Body of pancreas (tissue), 4 donors: ENCODE results near the gene SNX1. TPM values are rescaled to one million over a fixed set of nuclear protein-coding genes. Genes with fewer than 3 reads are reported as not detected.

Source experiments
- ATAC-seq: fragments of 150-250 bp; one replicate; pipeline ENCODE4 v1.9.1; 2016
- DNase-seq, 4 donors: peaks; one replicate each; pipeline ENCODE4 v3.0.0-alpha.2; 2019
- H3K27ac ChIP-seq, 4 donors: fragments of 200-600 bp; sonication (generic); 1 replicate in 3 of 4; 2 replicates in 1 of 4; pipeline versions ENCODE4 v1.5.1 to v1.6.1; 2016 to 2019; ENCODE audit warnings: mild to moderate bottlenecking in 1 of 4, mixed read lengths in 1 of 4, moderate library complexity in 1 of 4
- H3K27me3 ChIP-seq, 2 donors: fragments of 200-600 bp; sonication (generic); one replicate each; pipeline ENCODE4 v1.6.0; 2016; ENCODE audit warnings: mild to moderate bottlenecking in 1 of 2
- H3K36me3 ChIP-seq, 2 donors: fragments of 200-600 bp; sonication (generic); replicated peaks in 1 of 2; 2 replicates each; pipeline ENCODE4 v1.5.1; 2016; ENCODE audit warnings: low read depth in 2 of 2; ENCODE audit not compliant: insufficient read depth in 1 of 2
- H3K4me1 ChIP-seq: fragments of 200-600 bp; sonication (generic); one replicate; pipeline ENCODE4 v1.6.0; 2016
- H3K4me3 ChIP-seq, 2 donors: fragments of 200-600 bp; sonication (generic); 1 replicate in 1 of 2; 2 replicates in 1 of 2; pipeline ENCODE4 v1.5.1; 2016 to 2019
- H3K9me3 ChIP-seq, 3 donors: fragments of 200-600 bp; sonication (generic); 1 replicate in 2 of 3; 2 replicates in 1 of 3; pipeline ENCODE4 v1.5.1; 2016
- CTCF ChIP-seq, 7 experiments: fragments of 450-650 bp in 4 of 7; fragments of 200-600 bp in 3 of 7; sonication (generic) in 3 of 7; IDR thresholded peaks; one replicate each; pipeline ENCODE4 v1.5.1; 2016 to 2019; ENCODE audit warnings: antibody characterized with exemption in 7 of 7
- POLR2A ChIP-seq, 3 donors: fragments of 450-650 bp; IDR thresholded peaks; one replicate each; pipeline ENCODE4 v1.6.1; 2016; ENCODE audit warnings: antibody characterized with exemption in 3 of 3, mild to moderate bottlenecking in 2 of 3
- WGBS, 2 donors: methylation state at CpG; one replicate each; pipeline ENCODE4 v1.1.5; 2017; 5-methylcytosine and 5-hydroxymethylcytosine counted together
- intact Hi-C: fragments of 100-400 bp; cut with DNase I; formaldehyde crosslinking; loops from one replicate; pipeline ENCODE4 v1.15.1; 2023
- total RNA-seq, 2 donors: library from RNA; depleted of rRNA; stranded (reverse); fragments of >200 nt; gene quantifications; one replicate each; pipeline ENCODE4 v1.1.0, GENCODE V29; 2016

Gene SNX1
- total RNA-seq, 2 donors from 2014 or later, result 26.7 to 27.4 TPM

DNA sequence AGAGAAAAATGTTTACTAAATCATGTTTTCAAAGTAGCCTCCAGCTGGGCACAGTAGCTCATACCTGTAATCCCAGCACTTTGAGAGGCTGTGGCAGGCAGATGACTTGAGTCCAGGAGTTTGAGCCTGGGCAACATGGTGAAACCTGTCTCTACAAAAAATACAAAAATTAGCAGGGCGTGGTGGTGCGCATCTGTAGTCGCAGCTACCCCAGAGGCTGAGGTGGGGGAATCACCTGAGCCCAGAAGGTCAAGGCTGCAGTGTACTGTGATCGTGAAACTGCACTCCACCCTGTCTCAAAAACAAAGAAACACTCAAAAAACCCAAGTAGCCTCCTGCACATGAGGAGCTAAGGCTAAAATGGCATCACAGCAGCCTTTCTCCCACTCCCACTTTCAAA lies 68.7 kb downstream of the SNX1 start:
- H3K9me3 ChIP-seq, result no peaks in the 10 kb centered on the region
- no peak overlapping the region for H3K4me3 ChIP-seq
- ATAC-seq (no peak), DNase-seq (no peak)
- WGBS, 2 donors, result 90% methylated on average over 4 of the region's 4 CpGs
- intact Hi-C loops, result no loop called here
- no peak for TF ChIP-seq POLR2A (IDR thresholded peaks at IDR 0.05)
- no peak for TF ChIP-seq CTCF (IDR thresholded peaks at IDR 0.05)
- H3K27me3 ChIP-seq, result no peaks in the 10 kb centered on the region
- H3K4me1 ChIP-seq, result peaks cover 37% of the 10 kb centered on the region
- H3K27ac ChIP-seq, result no peak overlapping the region
- H3K36me3 ChIP-seq, result peaks cover 8 to 9% of the 10 kb centered on the region in 2 donors

- ATAC-seq, result no peak
- 91 to 93% methylated on average over 5 of the region's 5 CpGs for WGBS, 2 donors
- H3K4me1 ChIP-seq, result peaks cover 18% of the 10 kb centered on the region
- H3K36me3 ChIP-seq, result no peaks in the 10 kb centered on the region
- H3K9me3 ChIP-seq, result no peaks in the 10 kb centered on the region
- H3K27me3 ChIP-seq, result no peaks in the 10 kb centered on the region
- TF ChIP-seq POLR2A (IDR thresholded peaks at IDR 0.05), result no peak
- H3K4me3 ChIP-seq, result no peak overlapping the region
- intact Hi-C loops, result no loop called here
- H3K27ac ChIP-seq, result no peak overlapping the region
- no peak for DNase-seq
Measured at GRCh38 chr15:64166102-64166890, 70.5 kb downstream of the SNX1 start.

DNA sequence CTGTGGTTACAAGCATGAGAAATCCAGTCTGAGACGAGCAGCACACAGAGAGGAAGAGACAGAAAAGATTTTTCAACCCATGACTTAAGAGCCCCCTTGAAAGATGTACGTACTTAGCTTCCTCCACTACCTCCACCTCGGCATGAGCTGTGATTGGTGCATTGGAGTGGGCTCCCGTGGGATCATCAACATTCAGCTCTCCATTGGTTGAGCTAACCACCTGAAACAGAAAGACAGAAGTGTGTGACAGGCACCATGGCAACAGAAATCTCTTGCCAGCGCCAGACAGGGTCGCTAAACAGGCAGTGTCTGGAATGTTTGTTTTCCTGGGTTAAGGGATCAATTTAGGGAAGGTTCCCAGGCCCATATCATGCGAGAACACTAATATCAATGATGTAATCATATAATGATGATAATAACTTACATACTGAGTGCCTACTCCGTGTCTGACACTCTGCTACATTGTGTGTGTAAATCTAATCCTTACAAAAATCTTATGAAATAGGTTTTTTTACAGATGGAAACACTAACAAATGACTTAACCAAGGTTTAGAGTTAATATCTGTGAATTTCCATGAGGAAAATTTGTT lies 84.5 kb downstream of the SNX1 start:
- H3K4me3 ChIP-seq, result no peak overlapping the region
- H3K36me3 ChIP-seq, result no peaks in the 10 kb centered on the region
- TF ChIP-seq CTCF (IDR thresholded peaks at IDR 0.05), result no peak
- no peak for TF ChIP-seq POLR2A (IDR thresholded peaks at IDR 0.05)
- ATAC-seq, result peak; percentile 56
- no peak overlapping the region for H3K27ac ChIP-seq
- DNase-seq, result peak in 1 of 4 donors; percentile 17
- peaks cover 4% of the 10 kb centered on the region for H3K4me1 ChIP-seq
- no peaks in the 10 kb centered on the region for H3K27me3 ChIP-seq
- H3K9me3 ChIP-seq, result no peaks in the 10 kb centered on the region
- WGBS, 2 donors, result 52 to 58% methylated on average over 8 of the region's 8 CpGs
- intact Hi-C loops, result no loop called here

- no peak overlapping the region for H3K4me3 ChIP-seq
- peaks cover 4% of the 10 kb centered on the region for H3K4me1 ChIP-seq
- 80 to 83% methylated on average over 4 of the region's 4 CpGs for WGBS, 2 donors
- no peaks in the 10 kb centered on the region for H3K36me3 ChIP-seq
- H3K27ac ChIP-seq, result no peak overlapping the region
- H3K9me3 ChIP-seq, result no peaks in the 10 kb centered on the region
- TF ChIP-seq POLR2A (IDR thresholded peaks at IDR 0.05), result no peak
- no peak for TF ChIP-seq CTCF (IDR thresholded peaks at IDR 0.05)
- no peaks in the 10 kb centered on the region for H3K27me3 ChIP-seq
- DNase-seq, result no peak
- ATAC-seq, result no peak
- intact Hi-C loops, result no loop called here
Measured at GRCh38 chr15:64182859-64183370, 87.1 kb downstream of the SNX1 start.

DNA sequence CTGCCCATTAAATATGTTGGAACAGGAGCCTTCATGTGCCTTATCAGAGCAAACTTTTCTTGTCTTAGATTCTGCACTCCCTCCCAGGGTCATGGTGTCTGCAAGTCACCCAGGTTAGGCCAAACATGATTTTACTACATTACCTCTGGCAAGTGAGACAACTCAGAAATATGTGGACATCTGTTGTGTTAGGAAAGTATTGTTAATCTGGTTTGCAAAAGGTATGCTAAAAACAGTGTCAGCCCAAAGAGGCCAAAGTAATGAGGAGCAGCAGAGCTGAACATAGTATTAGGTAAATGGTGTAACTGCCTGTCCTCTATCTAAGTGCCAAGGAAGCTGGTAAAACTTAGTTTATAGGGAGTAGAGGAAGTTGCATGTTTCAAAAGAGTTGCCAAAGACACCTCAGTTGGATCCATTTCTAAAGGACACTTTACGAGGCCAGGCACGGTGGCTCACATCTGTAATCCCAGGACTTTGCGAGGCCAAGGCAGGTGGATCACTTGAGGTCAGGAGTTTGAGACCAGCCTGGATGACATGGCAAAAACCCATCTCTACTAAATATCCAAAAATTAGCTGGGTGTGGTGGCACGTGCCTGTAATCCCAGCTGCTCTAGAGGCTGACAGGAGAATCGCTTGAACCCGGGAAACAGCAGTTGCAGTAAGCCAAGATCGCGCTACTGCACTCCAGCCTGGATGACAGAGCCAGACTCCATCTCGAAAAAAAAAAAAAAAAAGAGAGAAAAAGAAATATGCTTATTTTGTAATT lies 89.5 kb downstream of the SNX1 start:
- DNase-seq, result no peak
- TF ChIP-seq CTCF (IDR thresholded peaks at IDR 0.05) (no peak), POLR2A (IDR thresholded peaks at IDR 0.05) (no peak)
- no peaks in the 10 kb centered on the region for H3K4me1 ChIP-seq
- ATAC-seq, result no peak
- 90 to 94% methylated on average over 9 of the region's 9 CpGs for WGBS, 2 donors
- no peaks in the 10 kb centered on the region for H3K27me3 ChIP-seq
- no peak overlapping the region for H3K4me3 ChIP-seq
- intact Hi-C loops, result no loop called here
- no peaks in the 10 kb centered on the region for H3K9me3 ChIP-seq
- no peaks in the 10 kb centered on the region for H3K36me3 ChIP-seq
- no peak overlapping the region for H3K27ac ChIP-seq
